Sigmoid colon (tissue), 4 donors: ENCODE results near the gene ARHGAP10.

Experiments
- CTCF ChIP-seq, 4 experiments: fragments of 450-650 bp in 3 of 4; fragments of 200-600 bp in 1 of 4; IDR thresholded peaks; one replicate each; pipeline ENCODE4 v1.5.1; 2016 to 2019; ENCODE audit warnings: antibody characterized with exemption in 4 of 4, mild to moderate bottlenecking in 3 of 4, moderate library complexity in 2 of 4
- POLR2AphosphoS5 ChIP-seq, 4 donors: sonication (generic); formaldehyde crosslinking; IDR thresholded peaks; one replicate each; pipeline ENCODE4 v1.6.1; 2017; ENCODE audit warnings: antibody characterized with exemption in 4 of 4

GRCh38 chr4:148103597-148104355 is 371.9 kb downstream of the ARHGAP10 start:
- TF ChIP-seq CTCF (IDR thresholded peaks at IDR 0.05), result no peak
- no peak for TF ChIP-seq POLR2AphosphoS5 (IDR thresholded peaks at IDR 0.05)
